ENCODE data around the gene OR7C1. TPM values are rescaled to one million over a fixed set of nuclear protein-coding genes. Genes with fewer than 3 reads are reported as not detected.

OR7C1 gene
- total RNA-seq, 1 experiment from 2014 or later = not detected

DNA sequence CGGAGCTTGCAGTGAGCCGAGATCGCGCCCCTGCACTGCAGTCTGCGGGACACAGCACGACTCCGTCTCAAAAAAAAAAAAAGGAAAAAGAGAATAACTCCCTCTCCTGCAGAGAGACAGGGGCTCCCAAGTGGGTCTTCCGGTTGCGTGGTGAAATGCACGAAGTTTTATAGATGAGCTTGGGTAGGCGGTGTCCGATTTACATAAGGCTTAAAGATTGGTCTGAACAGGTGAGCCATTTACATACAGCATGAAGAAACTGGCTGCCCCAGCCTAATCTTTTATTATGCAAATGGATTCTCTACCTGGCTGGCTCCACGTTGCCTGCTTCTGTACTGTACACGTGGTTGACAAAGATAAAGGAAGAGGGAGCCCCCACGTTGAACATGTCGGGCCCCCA lies 76.2 kb downstream of the OR7C1 start:
- Histone ChIP-seq H3K27ac (ENCODE audit: low read length) (no peak overlapping the region), H3K4me2 (ENCODE audit: low read depth, low read length, poor library complexity, severe bottlenecking) (no peak overlapping the region), H3K27me3 (ENCODE audit: low read length) (no peaks in the 10 kb centered on the region), H3K36me3 (ENCODE audit: insufficient read depth, low read length) (no peaks in the 10 kb centered on the region), H4K20me1 (ENCODE audit: insufficient read depth, low read depth, low read length) (no peaks in the 10 kb centered on the region), H3K4me3 (ENCODE audit: low read length) (no peak overlapping the region), H2AFZ (ENCODE audit: low read length) (no peak overlapping the region), H3K4me1 (ENCODE audit: low read length) (peaks cover 3% of the 10 kb centered on the region; the same call in 1 of the 2 replicates), H3K79me2 (ENCODE audit: low read length) (no peaks in the 10 kb centered on the region), H3K9me3 (ENCODE audit: low read length) (no peaks in the 10 kb centered on the region), H3K9ac (ENCODE audit: low read length) (no peak overlapping the region), H3K9me2 (replicated peaks; ENCODE audit: insufficient read depth, low read length) (no peaks in the 10 kb centered on the region)
- no peak for DNase-seq

DNA sequence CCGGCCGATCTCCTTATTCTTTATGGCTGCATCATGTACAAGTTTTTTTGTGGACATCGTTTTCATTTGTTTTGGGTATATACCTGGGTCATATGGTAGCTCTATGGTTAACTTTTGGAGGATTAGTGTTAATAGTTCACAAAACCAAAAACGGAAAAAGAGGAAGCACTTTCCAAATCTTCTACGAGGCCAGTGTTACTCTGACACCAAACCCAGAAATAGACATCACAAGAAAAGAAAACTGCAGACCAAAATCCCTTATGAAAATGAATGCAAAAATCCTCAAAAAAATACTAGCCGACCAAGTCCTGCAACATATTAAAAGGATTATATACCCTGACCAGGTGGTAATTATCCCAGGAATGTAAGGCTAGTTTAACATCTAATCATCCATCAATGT lies 86.4 kb downstream of the OR7C1 start:
- Histone ChIP-seq H2AFZ (ENCODE audit: low read length) (no peak overlapping the region), H3K4me2 (ENCODE audit: low read depth, low read length, poor library complexity, severe bottlenecking) (no peak overlapping the region), H3K79me2 (ENCODE audit: low read length) (no peaks in the 10 kb centered on the region), H3K36me3 (ENCODE audit: insufficient read depth, low read length) (no peaks in the 10 kb centered on the region), H4K20me1 (ENCODE audit: insufficient read depth, low read depth, low read length) (no peaks in the 10 kb centered on the region), H3K27ac (ENCODE audit: low read length) (no peak overlapping the region), H3K9me3 (ENCODE audit: low read length) (no peaks in the 10 kb centered on the region), H3K9me2 (replicated peaks; ENCODE audit: insufficient read depth, low read length) (no peaks in the 10 kb centered on the region), H3K4me3 (ENCODE audit: low read length) (no peak overlapping the region), H3K27me3 (ENCODE audit: low read length) (no peaks in the 10 kb centered on the region), H3K4me1 (ENCODE audit: low read length) (no peaks in the 10 kb centered on the region), H3K9ac (ENCODE audit: low read length) (no peak overlapping the region)
- no peak for DNase-seq

Small RNA genes within 50 kb of the gene (small RNA-seq; reads per million reads assigned to genes)
- not detected for gene AC005255.1

Other genes with a start within 250 kb of the OR7C1 start
- gene ADGRE3, start 160.3 kb downstream of the OR7C1 start, total RNA-seq (2014; rRNA removed; shearing (Covaris generic); ENCODE audit: low replicate concordance) = 0.30 TPM in 1 of 2 replicates, not detected in the other
- 22.2 and 27.9 TPM in 2 replicates for gene ZNF333, start 145.1 kb downstream of the OR7C1 start, total RNA-seq (2014; rRNA removed; shearing (Covaris generic); ENCODE audit: low replicate concordance)
- gene ADGRE2, start 56.6 kb downstream of the OR7C1 start, total RNA-seq (2014; rRNA removed; shearing (Covaris generic); ENCODE audit: low replicate concordance) = not detected in 2 replicates
- 0.15 TPM in 1 of 2 replicates, not detected in the other for gene OR7A5, start within 50 bp of the OR7C1 start, total RNA-seq (2014; rRNA removed; shearing (Covaris generic); ENCODE audit: low replicate concordance)
- gene OR7A10, start 13.7 kb upstream of the OR7C1 start, total RNA-seq (2014; rRNA removed; shearing (Covaris generic); ENCODE audit: low replicate concordance) = not detected in 2 replicates
- not detected in 2 replicates for gene OR7A17, start 50.9 kb upstream of the OR7C1 start, total RNA-seq (2014; rRNA removed; shearing (Covaris generic); ENCODE audit: low replicate concordance)
- gene OR7C2, start 106.3 kb upstream of the OR7C1 start, total RNA-seq (2014; rRNA removed; shearing (Covaris generic); ENCODE audit: low replicate concordance) = not detected in 2 replicates
- gene SLC1A6, start 144.7 kb upstream of the OR7C1 start, total RNA-seq (2014; rRNA removed; shearing (Covaris generic); ENCODE audit: low replicate concordance) = not detected in 2 replicates
- not detected in 2 replicates for gene CASP14, start 214.3 kb upstream of the OR7C1 start, total RNA-seq (2014; rRNA removed; shearing (Covaris generic); ENCODE audit: low replicate concordance)
- gene OR1I1, start 247.0 kb upstream of the OR7C1 start, total RNA-seq (2014; rRNA removed; shearing (Covaris generic); ENCODE audit: low replicate concordance) = not detected in 2 replicates

Measured in Karpas-422 (cell line).